ENCODE measurements around the gene IGSF11. TPM values are rescaled to one million over a fixed set of nuclear protein-coding genes. Genes with fewer than 3 reads are reported as not detected.

Gene IGSF11
- total RNA-seq, 2 donors from 2014 or later = 1.6 to 6.5 TPM

DNA sequence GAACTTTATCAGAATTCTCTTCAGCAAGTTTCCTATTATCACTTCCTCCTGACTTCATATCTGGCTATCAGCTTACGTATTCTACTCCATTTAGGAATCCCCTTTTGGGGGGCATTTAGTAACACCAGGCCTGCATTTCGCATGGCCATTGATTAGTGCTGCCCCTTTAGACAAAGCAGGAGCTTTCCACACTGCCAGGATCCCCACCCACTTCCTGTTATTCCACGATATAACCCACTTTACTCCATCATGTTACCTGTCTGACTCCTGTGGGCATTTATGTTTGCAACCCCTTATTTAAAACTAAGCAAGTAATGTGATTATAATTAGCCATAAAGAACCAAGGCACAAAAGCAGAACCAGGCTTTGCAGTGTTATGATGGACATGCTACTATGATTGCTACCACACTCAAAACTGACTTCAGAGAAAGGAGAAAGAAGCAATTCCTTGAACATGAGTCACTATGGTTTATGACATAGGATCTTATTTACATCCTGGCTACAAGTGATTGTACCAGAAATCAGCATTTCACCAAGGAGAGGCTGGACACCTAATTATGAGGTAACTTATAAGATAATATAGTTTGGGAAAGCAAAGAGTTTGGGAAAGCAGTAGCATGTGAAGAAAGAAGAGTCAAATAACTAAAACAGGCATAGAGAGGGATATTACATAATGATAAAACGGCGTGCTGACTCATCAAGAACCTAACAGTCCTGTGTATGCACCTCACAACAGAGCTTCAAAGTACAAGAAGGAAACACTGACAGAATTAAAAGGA, 96.3 kb downstream of the IGSF11 start:
- no peaks in the 10 kb centered on the region for H3K27me3 ChIP-seq
- DNase-seq (ENCODE audit: low spot score) = no peak
- H3K27ac ChIP-seq = no peak overlapping the region
- H3K36me3 ChIP-seq = no peaks in the 10 kb centered on the region
- TF ChIP-seq, protein P1, sequence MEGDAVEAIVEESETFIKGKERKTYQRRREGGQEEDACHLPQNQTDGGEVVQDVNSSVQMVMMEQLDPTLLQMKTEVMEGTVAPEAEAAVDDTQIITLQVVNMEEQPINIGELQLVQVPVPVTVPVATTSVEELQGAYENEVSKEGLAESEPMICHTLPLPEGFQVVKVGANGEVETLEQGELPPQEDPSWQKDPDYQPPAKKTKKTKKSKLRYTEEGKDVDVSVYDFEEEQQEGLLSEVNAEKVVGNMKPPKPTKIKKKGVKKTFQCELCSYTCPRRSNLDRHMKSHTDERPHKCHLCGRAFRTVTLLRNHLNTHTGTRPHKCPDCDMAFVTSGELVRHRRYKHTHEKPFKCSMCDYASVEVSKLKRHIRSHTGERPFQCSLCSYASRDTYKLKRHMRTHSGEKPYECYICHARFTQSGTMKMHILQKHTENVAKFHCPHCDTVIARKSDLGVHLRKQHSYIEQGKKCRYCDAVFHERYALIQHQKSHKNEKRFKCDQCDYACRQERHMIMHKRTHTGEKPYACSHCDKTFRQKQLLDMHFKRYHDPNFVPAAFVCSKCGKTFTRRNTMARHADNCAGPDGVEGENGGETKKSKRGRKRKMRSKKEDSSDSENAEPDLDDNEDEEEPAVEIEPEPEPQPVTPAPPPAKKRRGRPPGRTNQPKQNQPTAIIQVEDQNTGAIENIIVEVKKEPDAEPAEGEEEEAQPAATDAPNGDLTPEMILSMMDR (IDR thresholded peaks at IDR 0.05) = no peak
- peaks cover 0 to 13% of the 10 kb centered on the region in 2 donors for H3K4me1 ChIP-seq
- H3K9me3 ChIP-seq = peaks cover 0 to 16% of the 10 kb centered on the region in 2 donors
- no peak overlapping the region for H3K4me3 ChIP-seq

DNA sequence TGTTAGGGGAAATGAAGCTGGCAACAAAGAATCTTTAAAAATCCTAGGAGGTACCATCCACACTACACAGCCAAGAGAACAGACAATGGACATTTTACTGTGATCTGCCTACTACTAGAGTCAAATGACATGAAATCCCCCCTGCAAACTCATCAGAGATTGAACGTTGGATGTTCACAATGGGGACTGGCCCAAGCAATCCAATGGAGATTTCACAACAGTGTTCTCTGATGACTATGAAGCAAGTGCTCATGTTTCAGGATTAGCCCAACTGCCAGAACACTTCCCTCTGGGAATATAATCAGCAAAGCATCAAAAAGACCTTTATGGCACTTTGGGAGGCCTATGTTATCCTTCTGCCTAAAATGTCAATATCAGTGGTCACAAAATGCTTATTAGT, 97.8 kb downstream of the IGSF11 start:
- peaks cover 0 to 16% of the 10 kb centered on the region in 2 donors for H3K9me3 ChIP-seq
- TF ChIP-seq, protein P1 (IDR thresholded peaks at IDR 0.05) = no peak
- no peak for DNase-seq (ENCODE audit: low spot score)
- no peak overlapping the region for H3K4me3 ChIP-seq
- no peaks in the 10 kb centered on the region for H3K36me3 ChIP-seq
- H3K27me3 ChIP-seq = no peaks in the 10 kb centered on the region
- H3K27ac ChIP-seq = no peak overlapping the region
- peaks cover 0 to 4% of the 10 kb centered on the region in 2 donors for H3K4me1 ChIP-seq

DNA sequence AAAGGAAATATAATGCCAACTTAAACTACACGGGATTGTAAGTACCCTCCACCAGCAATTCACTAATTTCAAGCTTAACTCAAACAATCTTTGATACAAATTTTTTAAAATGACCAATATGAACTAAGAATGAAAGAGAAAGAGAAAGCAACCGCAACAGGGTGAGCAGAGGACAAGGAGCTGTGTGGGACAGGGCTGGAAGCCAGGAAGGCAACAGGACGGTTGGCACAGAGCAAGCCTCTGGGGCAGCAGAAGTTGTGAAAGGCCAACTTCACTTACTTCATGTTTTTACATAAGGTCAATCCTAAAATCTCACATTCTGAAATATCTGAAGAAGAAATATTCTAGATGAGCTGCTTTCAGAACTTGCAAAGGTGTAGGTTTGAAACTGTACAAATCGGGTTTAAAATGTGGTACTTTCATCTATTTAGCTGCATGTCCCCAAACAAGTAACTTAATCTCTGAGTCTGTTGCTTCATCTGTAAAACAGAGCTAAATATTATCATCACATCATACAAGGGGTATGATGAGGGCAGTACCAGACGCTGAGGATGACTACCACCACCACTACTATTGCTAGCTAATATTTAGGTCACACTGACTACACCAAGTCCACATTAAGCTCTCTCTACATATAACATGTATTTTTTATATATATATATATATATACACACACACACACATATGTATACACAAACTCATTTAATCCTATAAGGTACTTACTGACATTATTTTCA, 101.7 kb downstream of the IGSF11 start:
- Histone ChIP-seq H3K4me1 (peaks cover 0 to 4% of the 10 kb centered on the region in 2 donors), H3K9me3 (no peaks in the 10 kb centered on the region), H3K27me3 (no peaks in the 10 kb centered on the region), H3K36me3 (no peaks in the 10 kb centered on the region), H3K27ac (no peak overlapping the region), H3K4me3 (peak overlapping the region in 1 of 2 donors; percentile 2)
- TF ChIP-seq, protein P1 (IDR thresholded peaks at IDR 0.05) = no peak
- DNase-seq (ENCODE audit: low spot score) = no peak

DNA sequence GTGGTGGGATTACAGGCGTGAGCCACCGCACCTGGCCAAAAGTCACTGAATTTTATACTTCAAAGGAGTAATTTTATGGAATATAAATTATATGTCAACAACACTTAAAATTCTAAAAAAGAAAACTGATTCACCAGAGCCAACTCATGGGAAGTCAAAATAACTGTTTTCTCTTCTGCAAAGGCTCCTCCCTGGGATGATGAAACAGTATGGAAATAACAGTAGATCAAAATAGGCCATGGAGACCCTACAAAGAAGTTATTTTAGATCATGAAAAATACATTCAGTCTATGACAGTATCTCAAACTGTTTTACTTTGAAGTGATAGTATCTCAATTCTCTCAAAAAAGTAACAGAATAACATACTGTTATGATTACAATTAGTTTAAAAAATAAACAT, 102.7 kb downstream of the IGSF11 start:
- no peaks in the 10 kb centered on the region for H3K27me3 ChIP-seq
- H3K36me3 ChIP-seq = no peaks in the 10 kb centered on the region
- H3K9me3 ChIP-seq = no peaks in the 10 kb centered on the region
- TF ChIP-seq, protein P1 (IDR thresholded peaks at IDR 0.05) = no peak
- H3K4me3 ChIP-seq = no peak overlapping the region
- DNase-seq (ENCODE audit: low spot score) = no peak
- H3K27ac ChIP-seq = no peak overlapping the region
- peaks cover 0 to 4% of the 10 kb centered on the region in 2 donors for H3K4me1 ChIP-seq

DNA sequence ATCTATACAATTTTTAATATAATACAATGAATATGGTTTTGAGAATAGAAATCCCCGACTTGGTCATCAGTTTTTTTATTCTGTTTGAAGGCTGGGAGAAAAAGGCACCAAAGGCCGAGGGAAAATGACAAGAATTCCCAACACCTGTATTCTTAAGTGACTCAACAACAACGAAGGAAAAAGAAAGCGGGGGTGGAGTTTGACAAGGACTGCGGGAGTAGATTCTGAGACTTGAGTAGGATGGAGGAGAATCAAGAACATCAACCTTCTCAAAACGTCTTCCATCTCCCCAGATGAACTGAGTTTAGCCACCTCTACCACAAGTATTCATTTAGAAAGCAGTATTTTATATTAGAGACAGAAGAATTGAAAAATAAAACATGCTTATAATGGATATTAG, 107.2 kb downstream of the IGSF11 start:
- Histone ChIP-seq H3K27ac (no peak overlapping the region), H3K36me3 (no peaks in the 10 kb centered on the region), H3K27me3 (no peaks in the 10 kb centered on the region), H3K4me1 (no peaks in the 10 kb centered on the region), H3K9me3 (no peaks in the 10 kb centered on the region), H3K4me3 (no peak overlapping the region)
- no peak for DNase-seq (ENCODE audit: low spot score)
- TF ChIP-seq, protein P1 (IDR thresholded peaks at IDR 0.05) = no peak

Measured in right atrium auricular region (tissue), 2 donors.